ENCODE data around the gene RSPH4A. TPM values are rescaled to one million over a fixed set of nuclear protein-coding genes. Genes with fewer than 3 reads are reported as not detected.

RSPH4A gene
- total and polyA plus RNA-seq, 12 donors, result 0.11 to 0.55 (median 0.22) TPM; not detected in 2

DNA sequence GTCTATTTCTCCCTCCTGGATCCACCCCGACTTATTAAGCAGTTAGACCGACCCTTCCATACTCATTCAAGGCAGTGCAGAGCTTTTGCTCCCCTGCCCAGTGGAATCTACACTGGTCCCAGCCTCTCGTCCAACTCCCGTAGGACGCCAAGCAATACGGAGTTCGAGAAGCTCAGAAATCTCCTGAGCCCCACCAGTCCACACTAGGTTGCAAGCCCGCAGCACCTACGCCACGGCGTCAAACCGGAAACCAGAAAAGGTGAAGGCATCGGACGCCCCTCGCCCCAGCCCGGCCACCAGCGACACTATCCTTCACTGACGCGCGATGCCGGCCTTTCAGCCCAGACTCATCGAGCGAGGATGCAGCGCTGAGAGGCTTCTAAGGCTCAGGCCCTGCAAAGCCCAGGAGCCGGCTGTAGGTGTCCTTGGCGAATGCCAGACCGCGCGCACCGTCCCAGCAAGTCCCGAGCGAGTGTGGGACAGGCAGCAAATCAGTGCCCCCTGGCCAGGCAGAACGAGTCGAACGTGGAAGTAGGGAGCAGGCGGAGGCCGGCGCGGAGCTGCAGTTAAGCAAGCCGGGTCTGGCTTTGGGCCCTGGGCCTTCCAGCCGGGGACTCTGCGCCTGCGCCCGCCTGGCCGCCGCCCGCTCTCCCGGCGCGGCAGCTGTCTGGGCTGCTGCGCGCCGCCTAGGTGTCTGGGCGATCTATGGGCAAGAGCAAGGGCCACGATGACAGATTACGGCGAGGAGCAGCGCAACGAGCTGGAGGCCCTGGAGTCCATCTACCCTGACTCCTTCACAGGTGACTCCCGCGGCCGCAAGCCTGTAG lies 45.2 kb upstream of the RSPH4A start, which contains the start of gene RWDD1:
TSS of gene RWDD1 (plus strand) at position 649 of the 827 bp plus-strand sequence. CDS start at position 728, 79 bp downstream.
- WGBS, 2 donors, result 0% methylated on average over 60 to 62 of the region's 62 CpGs
- Histone ChIP-seq H3K36me3 (peaks cover 0 to 20% (median 0%) of the 10 kb centered on the region in 9 donors), H3K27me3 (no peaks in the 10 kb centered on the region), H3K27ac (peak within 1 kb of the TSS; percentile 55 to 96 (median 90)), H3K4me3 (peak within 1 kb of the TSS; percentile 66 to 95 (median 76)), H3K9me3 (no peaks in the 10 kb centered on the region), H3K4me1 (peaks cover 2 to 49% (median 32%) of the 10 kb centered on the region in 9 donors)
- intact Hi-C loops (cut with DNase I), result loop anchor here in 2 of 10 donors (5.0 to 10.0 kb wide), 2 partner anchors 94 to 289 kb away; partner anchors contain the start of gene ZUP1 (in 1 of the 2)
- TF ChIP-seq, protein P1, sequence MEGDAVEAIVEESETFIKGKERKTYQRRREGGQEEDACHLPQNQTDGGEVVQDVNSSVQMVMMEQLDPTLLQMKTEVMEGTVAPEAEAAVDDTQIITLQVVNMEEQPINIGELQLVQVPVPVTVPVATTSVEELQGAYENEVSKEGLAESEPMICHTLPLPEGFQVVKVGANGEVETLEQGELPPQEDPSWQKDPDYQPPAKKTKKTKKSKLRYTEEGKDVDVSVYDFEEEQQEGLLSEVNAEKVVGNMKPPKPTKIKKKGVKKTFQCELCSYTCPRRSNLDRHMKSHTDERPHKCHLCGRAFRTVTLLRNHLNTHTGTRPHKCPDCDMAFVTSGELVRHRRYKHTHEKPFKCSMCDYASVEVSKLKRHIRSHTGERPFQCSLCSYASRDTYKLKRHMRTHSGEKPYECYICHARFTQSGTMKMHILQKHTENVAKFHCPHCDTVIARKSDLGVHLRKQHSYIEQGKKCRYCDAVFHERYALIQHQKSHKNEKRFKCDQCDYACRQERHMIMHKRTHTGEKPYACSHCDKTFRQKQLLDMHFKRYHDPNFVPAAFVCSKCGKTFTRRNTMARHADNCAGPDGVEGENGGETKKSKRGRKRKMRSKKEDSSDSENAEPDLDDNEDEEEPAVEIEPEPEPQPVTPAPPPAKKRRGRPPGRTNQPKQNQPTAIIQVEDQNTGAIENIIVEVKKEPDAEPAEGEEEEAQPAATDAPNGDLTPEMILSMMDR (IDR thresholded peaks at IDR 0.05), result peak in 4 of 9 donors; percentile 4 to 17 (median 12)
- DNase-seq (peak; percentile 99), ATAC-seq (peak; percentile 98 to 99 (median 98))

DNA sequence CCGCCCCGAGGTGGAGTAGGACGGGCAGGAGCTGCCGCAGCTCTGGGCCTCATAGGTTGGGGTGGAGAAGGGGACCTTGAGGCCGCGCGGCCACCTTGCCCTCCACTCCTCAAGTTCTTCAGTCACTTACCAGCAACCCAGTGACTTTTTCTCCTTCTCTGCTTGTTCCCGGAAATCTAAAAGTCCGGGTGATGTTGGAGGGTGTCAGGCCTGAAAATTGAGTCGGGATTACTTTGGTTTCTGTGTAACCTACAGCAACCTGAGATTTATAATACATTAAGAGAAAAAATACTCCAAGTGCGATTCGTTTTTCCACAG lies 44.6 kb upstream of the RSPH4A start:
- TF ChIP-seq, protein P1 (IDR thresholded peaks at IDR 0.05), result no peak
- Histone ChIP-seq H3K9me3 (no peaks in the 10 kb centered on the region), H3K4me1 (peaks cover 2 to 49% (median 35%) of the 10 kb centered on the region in 9 donors), H3K27ac (peak overlapping the region; percentile 55 to 96 (median 90)), H3K36me3 (peaks cover 0 to 24% (median 0%) of the 10 kb centered on the region in 9 donors), H3K27me3 (no peaks in the 10 kb centered on the region), H3K4me3 (peak overlapping the region; percentile 66 to 95 (median 76))
- 0% methylated on average over 12 of the region's 12 CpGs for WGBS, 2 donors
- DNase-seq, result no peak
- ATAC-seq, result peak in 3 of 8 donors; percentile 29 to 56 (median 45)
- intact Hi-C loops (cut with DNase I), result loop anchor here in 2 of 10 donors (5.0 to 10.0 kb wide), 2 partner anchors 93 to 289 kb away; partner anchors contain the start of gene ZUP1 (in 1 of the 2)

DNA sequence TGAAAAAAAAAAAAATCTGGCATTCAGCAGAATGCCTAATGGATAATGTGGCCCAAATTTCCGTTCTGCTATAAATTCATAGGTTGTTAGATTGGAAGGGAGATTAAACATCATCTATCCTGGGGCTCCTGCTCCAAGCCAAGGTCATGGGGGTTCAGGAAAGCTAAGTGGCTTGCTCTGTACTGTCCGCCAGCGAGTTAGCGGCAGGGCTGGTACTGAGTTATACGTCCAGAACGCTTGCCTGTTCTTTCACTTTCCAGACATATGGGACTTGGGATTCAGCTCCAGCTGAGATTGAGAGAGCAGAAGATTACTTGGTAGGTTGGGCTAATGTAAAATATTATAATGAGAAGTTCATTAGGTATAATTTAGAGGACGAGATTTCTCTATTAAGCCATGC lies 44.1 kb upstream of the RSPH4A start:
- no peaks in the 10 kb centered on the region for H3K27me3 ChIP-seq
- intact Hi-C loops (cut with DNase I), result loop anchor here in 3 of 10 donors (2.0 to 10.0 kb wide), 3 partner anchors 45 to 290 kb away; partner anchors contain the start of genes RSPH4A (in 1 of the 3) and ZUP1 (in 1 of the 3)
- H3K9me3 ChIP-seq, result no peaks in the 10 kb centered on the region
- DNase-seq (peak in 1 of 2 donors; percentile 23), ATAC-seq (peak in 4 of 8 donors; percentile 16 to 52 (median 36))
- TF ChIP-seq, protein P1 (IDR thresholded peaks at IDR 0.05), result no peak
- peaks cover 2 to 51% (median 36%) of the 10 kb centered on the region in 9 donors for H3K4me1 ChIP-seq
- peak overlapping the region in 9 of 10 donors; percentile 85 to 96 (median 90) for H3K27ac ChIP-seq
- H3K36me3 ChIP-seq, result peaks cover 0 to 30% (median 0%) of the 10 kb centered on the region in 9 donors
- WGBS, 2 donors, result 2% methylated on average over 7 of the region's 7 CpGs
- peak overlapping the region; percentile 66 to 95 (median 76) for H3K4me3 ChIP-seq

DNA sequence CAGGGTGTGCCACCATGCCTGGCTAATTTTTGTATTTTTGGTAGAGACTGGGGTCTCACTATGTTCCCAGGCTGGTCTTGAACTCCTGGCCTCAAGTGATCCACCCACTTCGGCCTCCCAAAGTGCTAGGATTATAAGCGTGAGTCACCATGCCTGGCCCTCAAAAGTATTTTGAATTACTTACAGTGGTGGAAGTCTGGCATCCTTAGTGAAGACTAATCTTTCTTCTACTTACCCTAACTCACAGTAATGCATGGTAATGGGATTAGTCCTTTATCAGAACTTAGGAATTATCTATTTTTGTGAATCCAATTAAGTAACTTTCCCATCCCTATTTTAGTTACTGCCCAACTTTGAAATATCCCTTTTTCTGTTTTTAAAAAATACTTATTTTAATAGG lies 41.1 kb upstream of the RSPH4A start:
- no peaks in the 10 kb centered on the region for H3K9me3 ChIP-seq
- peaks cover 0 to 42% (median 0%) of the 10 kb centered on the region in 9 donors for H3K36me3 ChIP-seq
- intact Hi-C loops (cut with DNase I), result loop anchor here in 1 of 10 donors (10.0 kb wide), 1 partner anchor 90 kb away; the partner anchor contains the start of gene ZUP1
- TF ChIP-seq, protein P1 (IDR thresholded peaks at IDR 0.05), result no peak
- H3K4me3 ChIP-seq, result no peak overlapping the region
- H3K27ac ChIP-seq, result no peak overlapping the region
- 97 to 98% methylated on average over 2 of the region's 2 CpGs for WGBS, 2 donors
- DNase-seq (no peak), ATAC-seq (no peak)
- no peaks in the 10 kb centered on the region for H3K27me3 ChIP-seq
- H3K4me1 ChIP-seq, result peaks cover 2 to 55% (median 38%) of the 10 kb centered on the region in 9 donors

All from heart right ventricle (tissue), 16 donors.